Gastroesophageal sphincter (tissue), 4 donors: ENCODE data around the gene OTOA. TPM values are rescaled to one million over a fixed set of nuclear protein-coding genes. Genes with fewer than 3 reads are reported as not detected.

Experiments used
- ATAC-seq: fragments of 150-250 bp; one replicate; pipeline ENCODE4 v1.9.1; 2016; ENCODE audit warnings: mild to moderate bottlenecking, moderate library complexity
- H3K27ac ChIP-seq, 4 donors: fragments of 200-600 bp; sonication (generic) in 3 of 4; 1 replicate in 3 of 4; 2 replicates in 1 of 4; pipeline ENCODE4 v1.5.1; 2016 to 2019
- H3K27me3 ChIP-seq: fragments of 200-600 bp; sonication (generic); one replicate; pipeline ENCODE4 v1.5.1; 2019
- H3K36me3 ChIP-seq, 2 donors: fragments of 200-600 bp; sonication (generic); one replicate each; pipeline ENCODE4 v1.5.1; 2019; ENCODE audit warnings: control low read depth in 1 of 2
- H3K4me1 ChIP-seq, 3 donors: fragments of 200-600 bp; sonication (generic); 1 replicate in 2 of 3; 2 replicates in 1 of 3; pipeline ENCODE4 v1.5.1; 2016 to 2019; ENCODE audit warnings: control low read depth in 2 of 3
- H3K4me3 ChIP-seq, 2 donors: fragments of 200-600 bp; sonication (generic); one replicate each; pipeline ENCODE4 v1.5.1; 2019; ENCODE audit warnings: mild to moderate bottlenecking in 1 of 2, moderate library complexity in 1 of 2
- H3K9me3 ChIP-seq, 3 donors: fragments of 200-600 bp; sonication (generic); one replicate each; pipeline ENCODE4 v1.5.1; 2017 to 2019; ENCODE audit warnings: control low read depth in 2 of 3
- CTCF ChIP-seq, 4 experiments: fragments of 200-600 bp in 2 of 4; fragments of 450-650 bp in 2 of 4; sonication (generic) in 1 of 4; IDR thresholded peaks; one replicate each; pipeline ENCODE4 v1.5.1; 2017 to 2019; ENCODE audit warnings: antibody characterized with exemption in 4 of 4, mild to moderate bottlenecking in 2 of 4, moderate library complexity in 2 of 4
- EP300 ChIP-seq: sonication (generic); formaldehyde crosslinking; IDR thresholded peaks from one replicate; pipeline ENCODE4 v1.6.1; 2017; ENCODE audit warnings: antibody characterized with exemption, mild to moderate bottlenecking
- POLR2A ChIP-seq, 2 donors: fragments of 450-650 bp; IDR thresholded peaks; one replicate each; pipeline ENCODE4 v1.6.1; 2017; ENCODE audit warnings: antibody characterized with exemption in 2 of 2, mild to moderate bottlenecking in 2 of 2, moderate library complexity in 1 of 2
- POLR2AphosphoS5 ChIP-seq: sonication (generic); formaldehyde crosslinking; IDR thresholded peaks from one replicate; pipeline ENCODE4 v1.6.1; 2017; ENCODE audit warnings: antibody characterized with exemption
- WGBS, 2 donors: methylation state at CpG; one replicate each; pipeline ENCODE4 v1.1.5; 2018; ENCODE audit warnings: low coverage in 1 of 2; 5-methylcytosine and 5-hydroxymethylcytosine counted together
- total RNA-seq, 4 donors: library from RNA; depleted of rRNA; stranded (reverse); fragments of >200 nt; gene quantifications; one replicate each; pipeline ENCODE4 v1.1.0, GENCODE V29; 2016

OTOA gene
- total RNA-seq, 4 donors from 2014 or later = 0.54 TPM; not detected in 3

GRCh38 chr16:21697032-21697431 is 33.3 kb downstream of the OTOA start:
- Histone ChIP-seq H3K4me3 (no peak overlapping the region), H3K9me3 (no peaks in the 10 kb centered on the region), H3K4me1 (no peaks in the 10 kb centered on the region), H3K27me3 (no peaks in the 10 kb centered on the region), H3K27ac (no peak overlapping the region), H3K36me3 (no peaks in the 10 kb centered on the region)
- WGBS, 2 donors = 96 to 97% methylated on average over 4 of the region's 5 CpGs
- no peak for ATAC-seq
- TF ChIP-seq EP300 = no peak
- TF ChIP-seq POLR2AphosphoS5 = no peak
- TF ChIP-seq POLR2A (IDR thresholded peaks at IDR 0.05) = no peak
- no peak for TF ChIP-seq CTCF (IDR thresholded peaks at IDR 0.05)

- 65 to 81% methylated on average over 9 of the region's 9 CpGs for WGBS, 2 donors
- no peaks in the 10 kb centered on the region for H3K9me3 ChIP-seq
- H3K4me3 ChIP-seq = no peak overlapping the region
- no peak overlapping the region for H3K27ac ChIP-seq
- H3K36me3 ChIP-seq = no peaks in the 10 kb centered on the region
- H3K27me3 ChIP-seq = no peaks in the 10 kb centered on the region
- TF ChIP-seq CTCF (IDR thresholded peaks at IDR 0.05) = no peak
- TF ChIP-seq POLR2AphosphoS5 = no peak
- no peak for TF ChIP-seq POLR2A (IDR thresholded peaks at IDR 0.05)
- no peaks in the 10 kb centered on the region for H3K4me1 ChIP-seq
- ATAC-seq = no peak
Observed at GRCh38 chr16:21698169-21699032, 34.6 kb downstream of the OTOA start.

DNA sequence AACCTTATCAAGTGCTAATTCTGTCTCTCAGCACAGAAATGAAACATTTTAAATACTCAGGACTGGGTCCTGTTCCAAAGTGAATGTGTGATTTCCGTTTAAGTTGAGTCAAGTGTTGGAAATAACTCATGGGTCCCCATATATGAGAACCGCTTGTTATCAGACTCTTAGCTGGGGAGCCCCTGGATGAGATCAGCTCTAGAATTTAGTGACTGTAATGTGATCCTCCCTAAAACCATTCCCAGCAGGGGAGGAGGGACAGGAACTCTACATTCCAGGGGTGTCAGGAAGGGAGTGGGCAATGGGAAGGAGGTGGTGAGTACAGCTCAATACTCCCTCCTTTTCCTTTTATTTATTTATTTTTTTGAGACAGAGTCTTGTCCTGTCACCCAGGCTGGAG is 37.5 kb downstream of the OTOA start:
- TF ChIP-seq POLR2AphosphoS5 (no peak), CTCF (IDR thresholded peaks at IDR 0.05) (no peak), POLR2A (IDR thresholded peaks at IDR 0.05) (no peak), EP300 (no peak)
- Histone ChIP-seq H3K27ac (no peak overlapping the region), H3K4me1 (no peaks in the 10 kb centered on the region), H3K4me3 (no peak overlapping the region), H3K27me3 (no peaks in the 10 kb centered on the region), H3K36me3 (no peaks in the 10 kb centered on the region), H3K9me3 (no peaks in the 10 kb centered on the region)
- ATAC-seq = no peak
- 18 to 45% methylated on average over 2 of the region's 2 CpGs for WGBS, 2 donors

DNA sequence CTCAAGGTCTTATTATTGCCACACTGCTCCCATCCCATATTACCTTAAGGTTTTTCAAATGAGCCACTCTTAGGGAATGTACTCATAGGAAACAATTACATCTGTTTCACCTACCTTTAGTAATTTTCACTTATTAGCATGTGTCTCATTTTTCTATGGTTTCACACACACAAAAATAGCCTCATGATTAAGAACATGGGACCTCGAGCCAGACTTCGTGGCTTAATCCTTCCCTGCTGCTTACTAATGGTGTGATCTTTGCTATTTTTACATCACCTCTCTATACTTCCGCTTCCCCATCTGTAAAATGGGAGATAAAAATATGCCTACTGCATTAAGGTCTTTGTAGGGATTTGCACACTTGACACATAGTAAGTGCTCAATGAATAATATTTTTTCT is 38.5 kb downstream of the OTOA start:
- 71% methylated on average over 3 of the region's 3 CpGs for WGBS, 2 donors
- Histone ChIP-seq H3K27ac (no peak overlapping the region), H3K9me3 (no peaks in the 10 kb centered on the region), H3K36me3 (no peaks in the 10 kb centered on the region), H3K4me3 (no peak overlapping the region), H3K27me3 (no peaks in the 10 kb centered on the region), H3K4me1 (no peaks in the 10 kb centered on the region)
- ATAC-seq = no peak
- TF ChIP-seq EP300 = no peak
- no peak for TF ChIP-seq POLR2A (IDR thresholded peaks at IDR 0.05)
- TF ChIP-seq POLR2AphosphoS5 = no peak
- TF ChIP-seq CTCF (IDR thresholded peaks at IDR 0.05) = no peak

DNA sequence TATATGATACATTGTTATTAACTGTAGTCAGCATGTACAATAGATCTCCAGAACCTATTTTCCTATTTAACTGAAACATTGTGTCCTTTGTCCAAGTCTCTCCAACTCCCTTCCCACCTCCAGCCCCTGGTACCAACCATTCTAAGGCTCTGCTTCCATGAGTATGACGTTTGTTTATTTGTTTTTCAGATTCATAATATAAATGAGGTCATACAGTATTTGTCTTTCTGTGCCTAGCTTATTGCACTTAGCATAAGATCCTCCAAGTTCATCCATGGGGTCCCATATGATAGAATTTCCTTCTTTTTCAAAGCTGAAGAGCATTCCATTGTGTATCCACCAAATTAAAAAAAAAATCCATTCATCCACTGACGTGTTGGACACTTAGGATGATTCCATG is 39.4 kb downstream of the OTOA start:
- no peaks in the 10 kb centered on the region for H3K9me3 ChIP-seq
- 36 to 48% methylated on average over 2 of the region's 2 CpGs for WGBS, 2 donors
- H3K4me1 ChIP-seq = peaks cover 0 to 1% (median 0%) of the 10 kb centered on the region in 3 donors
- H3K4me3 ChIP-seq = no peak overlapping the region
- no peak for ATAC-seq
- no peaks in the 10 kb centered on the region for H3K36me3 ChIP-seq
- H3K27me3 ChIP-seq = peaks cover 5% of the 10 kb centered on the region
- no peak overlapping the region for H3K27ac ChIP-seq
- TF ChIP-seq EP300 (no peak), POLR2A (IDR thresholded peaks at IDR 0.05) (no peak), CTCF (IDR thresholded peaks at IDR 0.05) (no peak), POLR2AphosphoS5 (no peak)
